Stimulated activated CD4-positive, alpha-beta T cell treated with anti-CD3 and anti-CD28 coated beads, Interleukin-1b, Interleukin-23, amount 100 ng/mL, for 48 hours (primary cell): ENCODE data around the gene WNT3.
"Not testable (repeated sequence)": the region's sequence is repeated elsewhere in the genome, so short reads cannot be mapped to it uniquely, and the experiment has no call there.

Source experiments
- DNase-seq: peaks from one replicate; pipeline ENCODE4 v3.0.0-alpha.2; 2020

Gene WNT3, protein sequence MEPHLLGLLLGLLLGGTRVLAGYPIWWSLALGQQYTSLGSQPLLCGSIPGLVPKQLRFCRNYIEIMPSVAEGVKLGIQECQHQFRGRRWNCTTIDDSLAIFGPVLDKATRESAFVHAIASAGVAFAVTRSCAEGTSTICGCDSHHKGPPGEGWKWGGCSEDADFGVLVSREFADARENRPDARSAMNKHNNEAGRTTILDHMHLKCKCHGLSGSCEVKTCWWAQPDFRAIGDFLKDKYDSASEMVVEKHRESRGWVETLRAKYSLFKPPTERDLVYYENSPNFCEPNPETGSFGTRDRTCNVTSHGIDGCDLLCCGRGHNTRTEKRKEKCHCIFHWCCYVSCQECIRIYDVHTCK

GRCh38 chr17:46818316-46818928, at the start of gene WNT3:
Gene WNT3, minus strand, starts transcription at chr17:46818692. Its CDS starts 95 bp downstream, at chr17:46818597.
- peak; percentile 44 for DNase-seq

- DNase-seq: no peak
Observed at GRCh38 chr17:46866747-46867146, 48.3 kb upstream of the WNT3 start.

GRCh38 chr17:46866325-46866724, 47.8 kb upstream of the WNT3 start:
- no peak for DNase-seq

DNA sequence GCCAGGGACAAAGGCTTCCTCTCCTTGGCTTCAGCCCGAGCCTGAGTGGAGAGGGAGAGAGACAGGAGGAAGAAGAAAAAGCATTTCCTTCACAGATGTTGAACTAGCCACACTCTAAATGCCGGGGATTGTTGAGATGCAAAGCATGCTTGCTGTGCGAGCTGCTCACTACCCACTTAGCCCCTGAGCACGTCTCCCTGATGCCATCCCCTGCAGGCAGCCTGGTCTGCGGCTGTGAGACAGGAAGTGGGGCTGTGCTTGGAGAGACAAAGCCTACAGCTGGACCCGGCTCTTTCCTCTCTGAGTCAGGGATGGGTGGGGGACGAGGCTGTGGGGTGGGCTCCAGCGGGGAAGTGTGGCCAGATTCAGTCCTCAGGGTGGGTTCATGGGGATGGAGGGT, 46.6 kb upstream of the WNT3 start:
- no peak for DNase-seq

DNA sequence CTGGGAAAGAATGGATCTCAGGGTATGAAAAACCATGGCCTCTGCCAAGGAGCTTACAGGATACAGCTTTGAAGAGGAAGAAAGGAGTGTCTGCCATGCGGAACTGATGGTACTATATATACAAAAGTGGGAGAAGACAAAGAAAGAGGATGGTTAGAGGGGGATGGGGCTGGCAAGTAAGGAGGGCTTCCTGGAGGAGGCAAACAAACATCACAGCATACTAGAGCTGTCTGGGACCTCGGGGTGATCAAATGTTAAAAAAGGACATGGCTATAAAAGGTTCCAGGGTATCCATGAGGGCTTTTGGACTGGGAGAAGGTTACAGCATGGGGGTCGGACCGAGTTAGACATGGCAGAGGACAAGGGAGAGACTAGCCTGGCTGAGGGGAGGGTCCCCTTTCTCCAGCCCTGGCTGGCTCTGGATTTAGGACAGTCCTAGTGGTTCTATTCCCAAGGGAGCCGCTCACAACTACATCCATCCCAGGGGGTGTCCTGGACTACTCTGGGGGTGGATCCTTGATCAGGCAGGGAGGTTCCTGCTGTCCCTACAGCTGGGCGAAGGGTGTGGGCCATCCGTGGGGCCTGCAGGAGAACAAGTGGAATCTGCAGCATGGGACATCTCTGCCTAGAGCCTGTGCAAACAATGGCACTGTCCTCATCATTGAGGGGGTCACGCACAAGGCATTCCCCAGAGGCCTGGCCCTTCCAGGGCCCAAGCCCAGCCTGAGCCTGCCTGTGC, 45.1 kb upstream of the WNT3 start:
- no peak for DNase-seq

DNA sequence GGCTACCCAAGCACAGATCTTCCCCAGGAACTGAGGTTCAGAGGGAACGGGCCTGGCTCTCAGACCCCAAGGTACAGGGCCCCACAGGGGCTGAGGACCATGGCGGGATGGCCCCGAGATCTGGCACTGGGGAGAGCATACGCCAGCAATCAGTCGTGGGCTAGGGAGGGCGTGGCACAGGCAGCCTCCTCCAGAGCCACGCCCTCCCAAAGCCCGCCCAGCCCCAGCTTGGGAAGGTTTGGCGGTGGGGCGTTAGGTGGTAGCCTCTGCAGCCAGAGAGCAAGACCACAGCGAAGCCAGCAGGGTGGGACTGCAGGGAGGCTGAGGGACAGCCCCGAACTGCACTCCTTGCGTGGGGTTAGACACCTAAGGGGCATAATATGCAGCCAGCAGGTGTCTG, 44.5 kb upstream of the WNT3 start:
- no peak for DNase-seq

DNA sequence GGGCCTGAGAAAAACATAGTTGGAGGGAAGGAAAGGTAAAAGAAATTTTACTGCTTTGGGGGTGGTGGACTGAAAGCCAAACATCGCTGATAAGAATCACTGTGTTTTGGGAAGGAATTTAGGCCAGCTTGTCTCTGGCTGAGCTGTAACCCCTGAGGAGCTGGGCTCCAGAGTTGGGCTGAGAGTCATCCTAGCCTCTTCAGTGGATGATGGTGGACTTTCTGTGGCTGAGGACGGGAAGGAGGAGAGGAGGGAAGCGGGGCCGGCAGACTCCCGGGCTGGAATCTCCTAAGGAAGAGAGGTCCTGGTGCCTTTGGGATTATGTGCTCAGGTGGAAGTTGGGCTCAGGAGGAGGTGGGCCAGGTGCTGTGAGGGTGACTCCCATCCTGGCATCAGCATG, 41.5 kb upstream of the WNT3 start:
- DNase-seq: no peak

- no peak for DNase-seq
Observed at GRCh38 chr17:46857600-46857999, 39.1 kb upstream of the WNT3 start.

DNA sequence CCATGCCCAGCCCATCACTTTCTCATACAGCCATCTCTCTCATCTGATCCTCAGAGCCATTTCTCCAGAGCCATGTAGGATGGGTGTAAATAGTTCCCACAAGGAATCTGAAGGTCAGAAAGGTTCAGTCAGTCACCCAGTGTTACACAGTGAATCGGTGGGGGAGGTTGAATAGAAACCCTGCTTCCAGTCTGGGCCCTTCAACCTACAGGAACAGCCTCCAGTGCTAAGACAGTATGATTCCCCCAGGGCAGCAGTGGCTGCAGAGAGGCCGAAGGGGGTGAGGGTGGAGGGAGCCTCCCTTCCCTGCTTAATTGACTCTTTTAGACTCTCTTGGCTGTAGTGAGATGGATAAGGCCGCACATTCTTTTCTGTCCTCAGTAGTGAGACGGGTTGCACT, 36.5 kb upstream of the WNT3 start:
- no peak for DNase-seq

- DNase-seq: no peak
Observed at GRCh38 chr17:46854515-46854914, 36.0 kb upstream of the WNT3 start.

GRCh38 chr17:46853896-46854444, 35.5 kb upstream of the WNT3 start:
- DNase-seq: no peak

GRCh38 chr17:46851029-46851741, 32.7 kb upstream of the WNT3 start, which contains the start of gene WNT9B:
Gene WNT9B, plus strand, starts transcription at chr17:46851583. Its CDS starts 56 bp downstream, at chr17:46851639.
- DNase-seq: no peak

GRCh38 chr17:46850688-46851028, 32.2 kb upstream of the WNT3 start:
- no peak for DNase-seq

- DNase-seq: no peak
Observed at GRCh38 chr17:46848534-46848933, 30.0 kb upstream of the WNT3 start.

- no peak for DNase-seq
Observed at GRCh38 chr17:46847204-46848191, 29.0 kb upstream of the WNT3 start.

DNA sequence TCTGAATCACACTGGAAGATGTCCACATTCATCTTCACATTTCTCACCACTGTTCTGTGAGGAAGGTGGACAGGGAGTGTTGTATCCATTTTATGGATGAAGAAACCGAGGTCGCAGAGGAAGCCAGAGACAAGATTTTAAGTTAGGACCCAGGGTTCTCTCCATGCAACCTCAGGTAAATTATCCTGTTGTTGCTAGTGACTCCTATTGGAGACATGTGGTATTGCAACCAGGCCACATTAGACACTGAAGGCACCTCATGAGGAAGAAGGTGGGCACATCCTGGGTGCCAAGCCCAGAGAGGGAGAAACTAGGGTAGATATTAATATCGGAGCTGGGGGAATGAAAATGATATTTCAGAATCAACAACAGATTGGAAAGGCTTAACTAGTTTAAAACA, 24.3 kb upstream of the WNT3 start:
- no peak for DNase-seq

DNA sequence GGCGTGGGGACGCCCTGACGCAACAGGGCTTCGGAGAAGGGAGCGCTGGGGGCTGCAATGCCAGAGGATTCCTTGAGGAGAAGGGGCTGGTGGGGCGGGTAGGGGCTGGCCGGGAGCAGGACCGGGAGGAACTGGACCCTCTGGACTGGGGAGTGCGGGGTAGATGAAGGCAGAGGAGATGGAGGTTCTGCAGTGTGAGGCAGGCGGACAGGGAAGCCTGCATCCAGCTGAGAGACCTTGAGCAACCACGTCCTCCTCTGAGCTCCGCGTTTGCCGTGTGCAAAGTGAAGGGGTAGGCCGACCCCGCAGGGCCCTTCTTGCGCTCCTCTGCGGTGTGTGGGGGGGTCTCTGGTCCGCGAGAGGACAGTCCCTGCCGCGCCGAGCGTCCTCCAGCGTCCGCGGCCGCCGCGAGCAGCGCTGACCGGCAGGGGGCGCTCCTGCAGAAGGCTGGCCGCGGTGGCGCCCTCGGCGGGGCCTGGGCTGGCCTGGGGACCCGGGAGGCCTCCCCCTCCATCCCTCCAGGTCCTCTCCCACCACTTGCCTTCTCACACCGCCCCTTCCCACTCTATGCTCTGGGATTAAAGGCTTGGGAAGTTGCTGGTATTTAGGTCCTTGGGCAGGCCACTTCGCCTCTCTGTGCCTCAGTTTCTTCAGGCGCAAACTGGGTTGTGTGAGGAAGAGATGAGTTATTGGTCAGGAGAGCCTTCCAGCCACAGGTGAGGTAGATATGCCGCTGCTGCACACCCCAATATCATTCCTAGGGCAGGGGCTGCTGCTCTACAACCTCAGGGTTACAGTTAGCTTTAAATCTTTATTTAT, 23.3 kb upstream of the WNT3 start:
- DNase-seq: no peak

GRCh38 chr17:46840596-46840995, 22.1 kb upstream of the WNT3 start:
- DNase-seq: not testable (repeated sequence)

DNA sequence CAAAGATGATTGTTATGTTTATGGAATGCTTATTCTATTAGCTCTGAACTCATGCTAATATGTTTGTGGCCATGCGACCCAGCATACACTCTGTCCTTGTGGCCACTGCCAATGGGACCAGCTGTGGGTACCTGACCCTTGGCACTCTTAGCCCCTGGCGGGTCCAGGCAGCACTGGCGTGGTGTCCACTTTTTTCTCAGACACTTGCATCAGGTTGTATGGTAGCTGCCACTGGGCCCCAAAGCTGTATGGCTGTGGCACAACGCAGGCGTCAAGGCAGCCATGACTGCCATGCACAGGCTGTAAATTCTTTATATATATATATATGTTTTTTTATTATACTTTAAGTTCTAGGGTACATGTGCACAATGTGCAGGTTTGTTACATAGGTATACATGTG, 20.7 kb upstream of the WNT3 start:
- DNase-seq: no peak

- DNase-seq: no peak
Observed at GRCh38 chr17:46837521-46837920, 19.0 kb upstream of the WNT3 start.

DNA sequence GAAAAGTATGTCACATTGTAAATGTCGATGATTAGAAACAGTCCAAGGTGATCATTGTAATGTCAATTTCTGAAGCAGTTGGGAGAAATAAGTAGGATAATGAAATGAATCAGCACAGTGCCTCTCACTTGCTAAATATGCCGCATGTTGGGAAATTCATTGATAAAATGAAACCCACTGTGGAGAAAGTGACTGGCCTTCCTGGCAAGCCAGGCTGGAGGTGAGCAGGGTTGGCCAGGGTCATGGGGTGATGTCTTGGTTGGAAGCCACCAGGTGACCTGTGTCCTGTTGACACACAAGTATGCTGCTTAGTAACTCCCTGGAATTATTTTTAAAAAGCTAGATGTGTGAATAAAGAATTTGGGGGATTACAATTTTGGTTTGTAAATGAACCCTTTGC, 18.0 kb upstream of the WNT3 start:
- DNase-seq: no peak
